KMS-11 (cell line): ENCODE data around the gene ABCA4.

Experiments used
- H2AFZ ChIP-seq: fragments of 200-600 bp; sonication (generic); 2 replicates; pipeline ENCODE4 v1.6.1; 2016; ENCODE audit warnings: antibody characterized with exemption, mixed run types, low read depth
- H3K27ac ChIP-seq: fragments of 200-600 bp; sonication (generic); 2 replicates; pipeline ENCODE4 v1.6.1; 2016; ENCODE audit warnings: mild to moderate bottlenecking, mixed run types
- H3K27me3 ChIP-seq: fragments of 200-600 bp; sonication (generic); 2 replicates; pipeline ENCODE4 v1.6.1; 2017; ENCODE audit warnings: mild to moderate bottlenecking, low read depth, mixed run types, moderate library complexity; ENCODE audit not compliant: insufficient read depth
- H3K36me3 ChIP-seq: fragments of 200-600 bp; sonication (generic); 2 replicates; pipeline ENCODE4 v1.6.1; 2017; ENCODE audit warnings: mild to moderate bottlenecking, mixed run types; ENCODE audit not compliant: insufficient read depth
- H3K4me1 ChIP-seq: fragments of 200-600 bp; sonication (generic); 2 replicates; pipeline ENCODE4 v1.6.1; 2016; ENCODE audit warnings: mild to moderate bottlenecking, low read depth, mixed run types; ENCODE audit not compliant: poor library complexity, severe bottlenecking
- H3K4me2 ChIP-seq: fragments of 200-600 bp; sonication (generic); 2 replicates; pipeline ENCODE4 v1.7.0; 2016; ENCODE audit warnings: mild to moderate bottlenecking, mixed run types
- H3K4me3 ChIP-seq: fragments of 200-600 bp; sonication (generic); IDR thresholded peaks from 2 replicates; pipeline ENCODE4 v1.6.1; 2017; ENCODE audit warnings: low read depth, low read length, mixed read lengths; ENCODE audit not compliant: insufficient read depth
- H3K79me2 ChIP-seq: fragments of 200-600 bp; sonication (generic); 2 replicates; pipeline ENCODE4 v1.6.1; 2016; ENCODE audit warnings: low read depth, mixed run types; ENCODE audit not compliant: insufficient read depth
- H3K9ac ChIP-seq: fragments of 200-600 bp; sonication (generic); 2 replicates; pipeline ENCODE4 v1.6.1; 2016; ENCODE audit warnings: mild to moderate bottlenecking, mixed run types
- H4K20me1 ChIP-seq: fragments of 200-600 bp; sonication (generic); 2 replicates; pipeline ENCODE4 v1.6.1; 2016; ENCODE audit warnings: mild to moderate bottlenecking, mixed run types; ENCODE audit not compliant: insufficient read depth
- TF ChIP-seq, protein P1 (sequence below): fragments of 200-600 bp; sonication (generic); conservative IDR thresholded peaks from 2 replicates; pipeline ENCODE4 v1.6.1; 2017; ENCODE audit warnings: low read depth, mild to moderate bottlenecking, antibody characterized with exemption, low read length, moderate library complexity, mixed read lengths

Gene ABCA4

DNA sequence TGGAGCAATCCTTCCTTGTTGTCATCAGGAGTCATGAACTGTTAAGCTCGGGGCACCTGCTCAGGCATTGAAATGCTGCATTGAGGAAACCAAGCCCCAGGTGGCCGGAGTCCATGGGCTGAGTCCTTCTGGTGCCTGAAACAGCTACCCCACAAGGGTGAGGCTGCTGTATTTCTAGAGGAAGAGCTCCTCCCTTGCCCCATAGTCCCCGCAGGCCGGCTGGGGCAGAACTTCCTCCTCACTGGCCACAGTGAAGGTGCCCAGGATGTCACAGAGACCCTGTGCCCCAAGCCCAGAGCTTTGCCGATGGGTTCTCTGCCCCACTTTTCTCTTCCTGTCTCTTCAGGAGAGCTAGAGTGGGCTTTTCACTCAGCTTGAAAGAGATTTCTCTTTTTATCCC lies 130.9 kb downstream of the ABCA4 start:
- Histone ChIP-seq H3K9ac (no peak overlapping the region), H3K79me2 (no peaks in the 10 kb centered on the region), H3K4me2 (no peak overlapping the region), H3K4me3 (no peak overlapping the region), H4K20me1 (no peaks in the 10 kb centered on the region), H3K4me1 (no peaks in the 10 kb centered on the region), H3K27me3 (no peaks in the 10 kb centered on the region), H3K36me3 (no peaks in the 10 kb centered on the region), H3K27ac (no peak overlapping the region), H2AFZ (no peak overlapping the region)
- TF ChIP-seq, protein P1, sequence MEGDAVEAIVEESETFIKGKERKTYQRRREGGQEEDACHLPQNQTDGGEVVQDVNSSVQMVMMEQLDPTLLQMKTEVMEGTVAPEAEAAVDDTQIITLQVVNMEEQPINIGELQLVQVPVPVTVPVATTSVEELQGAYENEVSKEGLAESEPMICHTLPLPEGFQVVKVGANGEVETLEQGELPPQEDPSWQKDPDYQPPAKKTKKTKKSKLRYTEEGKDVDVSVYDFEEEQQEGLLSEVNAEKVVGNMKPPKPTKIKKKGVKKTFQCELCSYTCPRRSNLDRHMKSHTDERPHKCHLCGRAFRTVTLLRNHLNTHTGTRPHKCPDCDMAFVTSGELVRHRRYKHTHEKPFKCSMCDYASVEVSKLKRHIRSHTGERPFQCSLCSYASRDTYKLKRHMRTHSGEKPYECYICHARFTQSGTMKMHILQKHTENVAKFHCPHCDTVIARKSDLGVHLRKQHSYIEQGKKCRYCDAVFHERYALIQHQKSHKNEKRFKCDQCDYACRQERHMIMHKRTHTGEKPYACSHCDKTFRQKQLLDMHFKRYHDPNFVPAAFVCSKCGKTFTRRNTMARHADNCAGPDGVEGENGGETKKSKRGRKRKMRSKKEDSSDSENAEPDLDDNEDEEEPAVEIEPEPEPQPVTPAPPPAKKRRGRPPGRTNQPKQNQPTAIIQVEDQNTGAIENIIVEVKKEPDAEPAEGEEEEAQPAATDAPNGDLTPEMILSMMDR, result no peak

DNA sequence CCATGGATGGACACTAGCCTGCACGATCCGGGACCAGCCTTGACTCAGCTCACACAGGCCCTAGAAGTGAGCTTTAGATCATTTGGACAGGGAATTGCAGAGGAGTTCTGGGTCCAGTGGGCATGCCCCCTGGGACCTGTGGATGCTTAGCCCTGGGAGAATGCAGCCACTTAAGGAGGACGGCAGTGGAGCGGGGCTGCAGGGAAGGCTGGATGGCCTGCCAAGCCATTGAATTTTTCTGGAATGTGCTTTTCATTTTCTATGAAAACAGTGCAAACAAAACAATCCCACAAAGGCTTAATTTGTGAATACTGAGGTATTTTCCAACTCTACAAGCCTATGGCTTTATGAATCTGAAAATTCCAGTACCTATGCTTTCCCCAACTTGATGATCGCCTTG lies 131.3 kb downstream of the ABCA4 start:
- H3K79me2 ChIP-seq, result no peaks in the 10 kb centered on the region
- H3K4me2 ChIP-seq, result no peak overlapping the region
- H3K9ac ChIP-seq, result no peak overlapping the region
- H4K20me1 ChIP-seq, result no peaks in the 10 kb centered on the region
- H3K27ac ChIP-seq, result no peak overlapping the region
- H2AFZ ChIP-seq, result no peak overlapping the region
- no peaks in the 10 kb centered on the region for H3K4me1 ChIP-seq
- H3K36me3 ChIP-seq, result no peaks in the 10 kb centered on the region
- H3K4me3 ChIP-seq, result no peak overlapping the region
- TF ChIP-seq, protein P1, result no peak
- no peaks in the 10 kb centered on the region for H3K27me3 ChIP-seq

DNA sequence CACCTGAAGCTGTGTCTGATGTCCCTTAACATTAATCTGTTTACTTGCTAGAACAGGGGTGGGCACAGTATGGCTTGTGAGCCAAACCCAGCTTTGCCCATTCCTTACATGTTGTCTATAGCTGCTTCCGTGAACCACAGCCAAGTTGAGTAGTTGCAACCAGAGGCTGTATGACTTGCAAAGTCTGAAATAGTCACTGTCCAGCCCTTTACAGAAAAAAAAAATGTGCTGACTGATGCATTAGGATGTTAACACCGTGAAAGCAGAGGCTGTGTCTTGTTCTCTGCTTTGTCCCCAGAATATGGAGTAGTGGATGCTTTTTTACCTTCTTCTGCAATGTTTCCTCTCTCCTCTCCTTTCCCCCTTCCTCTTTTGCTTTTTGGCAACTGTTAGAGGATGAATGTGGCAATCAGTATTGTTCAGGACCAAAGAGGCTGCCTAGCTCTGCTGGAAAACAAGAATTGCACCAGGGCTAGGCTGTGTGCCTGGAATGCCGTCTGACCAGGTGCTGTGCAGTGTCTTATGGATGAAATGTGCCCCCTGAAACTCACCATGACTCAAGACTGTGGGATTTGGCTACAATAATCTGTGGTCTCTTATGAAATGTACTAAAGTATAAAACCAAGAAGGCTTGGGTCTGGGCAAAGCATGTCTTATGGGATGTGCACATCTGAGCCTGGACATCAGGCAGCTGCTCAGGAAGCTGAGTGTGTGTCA lies 132.2 kb downstream of the ABCA4 start:
- no peak overlapping the region for H3K27ac ChIP-seq
- H4K20me1 ChIP-seq, result no peaks in the 10 kb centered on the region
- no peaks in the 10 kb centered on the region for H3K27me3 ChIP-seq
- TF ChIP-seq, protein P1, result no peak
- no peaks in the 10 kb centered on the region for H3K36me3 ChIP-seq
- H3K4me3 ChIP-seq, result no peak overlapping the region
- no peaks in the 10 kb centered on the region for H3K79me2 ChIP-seq
- no peak overlapping the region for H3K4me2 ChIP-seq
- H3K9ac ChIP-seq, result no peak overlapping the region
- H3K4me1 ChIP-seq, result no peaks in the 10 kb centered on the region
- H2AFZ ChIP-seq, result no peak overlapping the region

DNA sequence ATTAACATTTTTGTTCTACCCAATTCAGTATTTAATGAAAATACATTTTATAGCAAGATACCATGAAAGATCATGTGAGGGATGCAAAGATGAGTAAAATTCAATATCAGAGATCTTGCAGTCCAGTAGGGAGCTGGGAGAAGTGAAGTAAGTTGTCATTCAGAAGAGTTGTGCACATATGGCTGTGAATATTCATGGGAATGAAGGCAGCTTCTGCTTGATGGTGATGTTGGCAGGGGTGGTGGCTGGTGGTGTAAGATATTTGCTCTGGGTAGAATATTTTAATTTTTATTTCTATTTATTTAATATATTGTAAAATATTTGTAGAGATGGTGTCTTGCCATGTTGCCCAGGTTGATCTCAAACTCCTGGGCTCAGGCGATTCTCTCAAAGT lies 139.7 kb downstream of the ABCA4 start:
- no peaks in the 10 kb centered on the region for H3K36me3 ChIP-seq
- TF ChIP-seq, protein P1, result no peak
- H3K4me1 ChIP-seq, result no peaks in the 10 kb centered on the region
- no peak overlapping the region for H3K4me3 ChIP-seq
- H3K4me2 ChIP-seq, result no peak overlapping the region
- H2AFZ ChIP-seq, result no peak overlapping the region
- no peak overlapping the region for H3K27ac ChIP-seq
- H3K9ac ChIP-seq, result no peak overlapping the region
- no peaks in the 10 kb centered on the region for H4K20me1 ChIP-seq
- no peaks in the 10 kb centered on the region for H3K27me3 ChIP-seq
- no peaks in the 10 kb centered on the region for H3K79me2 ChIP-seq
